ENCODE data around the gene KCNMA1. TPM values are rescaled to one million over a fixed set of nuclear protein-coding genes. Genes with fewer than 3 reads are reported as not detected.

The KCNMA1 gene
- total RNA-seq, 4 donors from 2014 or later, result 146 to 300 (median 265) TPM

DNA sequence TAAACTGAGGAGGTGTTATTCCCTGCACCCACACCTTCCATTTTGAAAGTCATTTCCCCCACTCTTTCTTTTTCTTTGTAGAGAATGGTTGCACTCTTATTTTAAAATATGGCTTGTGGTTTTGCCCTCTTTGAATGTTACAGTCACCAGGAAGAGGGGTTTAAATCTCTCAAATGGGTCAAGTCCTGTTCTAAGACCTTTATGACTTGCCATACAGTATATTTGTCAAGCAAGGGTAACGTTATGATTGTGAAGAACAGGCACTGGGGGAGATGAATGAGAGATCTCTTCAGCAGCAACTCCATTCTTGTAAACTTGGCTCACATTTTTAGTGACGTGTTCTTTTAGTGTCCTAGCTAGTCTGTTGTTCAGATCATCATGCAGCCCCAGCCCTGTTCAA, 634.7 kb downstream of the KCNMA1 start:
- H3K27ac ChIP-seq (replicated peaks in 1 of 4), result no peak overlapping the region
- H3K27me3 ChIP-seq, result no peaks in the 10 kb centered on the region
- H3K9me3 ChIP-seq, result no peaks in the 10 kb centered on the region
- H3K4me3 ChIP-seq, result no peak overlapping the region
- H3K36me3 ChIP-seq, result peaks cover 0 to 9% (median 0%) of the 10 kb centered on the region in 4 donors
- no peak for TF ChIP-seq POLR2A (IDR thresholded peaks at IDR 0.05; ENCODE audit: low read depth)
- TF ChIP-seq, protein P1, sequence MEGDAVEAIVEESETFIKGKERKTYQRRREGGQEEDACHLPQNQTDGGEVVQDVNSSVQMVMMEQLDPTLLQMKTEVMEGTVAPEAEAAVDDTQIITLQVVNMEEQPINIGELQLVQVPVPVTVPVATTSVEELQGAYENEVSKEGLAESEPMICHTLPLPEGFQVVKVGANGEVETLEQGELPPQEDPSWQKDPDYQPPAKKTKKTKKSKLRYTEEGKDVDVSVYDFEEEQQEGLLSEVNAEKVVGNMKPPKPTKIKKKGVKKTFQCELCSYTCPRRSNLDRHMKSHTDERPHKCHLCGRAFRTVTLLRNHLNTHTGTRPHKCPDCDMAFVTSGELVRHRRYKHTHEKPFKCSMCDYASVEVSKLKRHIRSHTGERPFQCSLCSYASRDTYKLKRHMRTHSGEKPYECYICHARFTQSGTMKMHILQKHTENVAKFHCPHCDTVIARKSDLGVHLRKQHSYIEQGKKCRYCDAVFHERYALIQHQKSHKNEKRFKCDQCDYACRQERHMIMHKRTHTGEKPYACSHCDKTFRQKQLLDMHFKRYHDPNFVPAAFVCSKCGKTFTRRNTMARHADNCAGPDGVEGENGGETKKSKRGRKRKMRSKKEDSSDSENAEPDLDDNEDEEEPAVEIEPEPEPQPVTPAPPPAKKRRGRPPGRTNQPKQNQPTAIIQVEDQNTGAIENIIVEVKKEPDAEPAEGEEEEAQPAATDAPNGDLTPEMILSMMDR (IDR thresholded peaks at IDR 0.05), result no peak
- TF ChIP-seq POLR2AphosphoS5 (IDR thresholded peaks at IDR 0.05), result no peak
- TF ChIP-seq EP300 (IDR thresholded peaks at IDR 0.05), result no peak
- no peak for DNase-seq (ENCODE audit: extremely low spot score)
- peaks cover 0 to 17% (median 9%) of the 10 kb centered on the region in 4 donors for H3K4me1 ChIP-seq
- intact Hi-C loops (cut with DNase I), result loop anchor here (10.0 kb wide), 1 partner anchor 968 kb away; no protein-coding TSS in a partner anchor
- WGBS, result 50% methylated on average over 2 of the region's 2 CpGs

DNA sequence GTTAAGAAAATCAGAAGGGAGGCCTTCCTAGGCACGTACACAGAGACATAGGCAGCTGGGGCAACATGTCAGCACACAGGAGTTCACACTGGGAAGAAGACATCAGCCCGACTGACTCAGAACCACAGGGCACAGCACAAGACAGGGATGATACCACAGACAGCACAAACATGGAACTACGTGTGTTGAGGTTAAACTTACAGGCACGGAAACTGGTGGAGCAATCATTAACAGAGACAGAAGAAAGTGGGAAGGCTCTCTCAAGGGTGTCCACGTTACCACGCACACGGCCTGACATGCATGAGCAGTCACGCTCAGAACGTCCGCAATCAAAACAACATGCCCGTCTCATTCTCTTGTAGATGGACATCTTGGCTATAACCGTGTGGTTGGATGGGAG, 636.4 kb downstream of the KCNMA1 start:
- Histone ChIP-seq H3K27me3 (no peaks in the 10 kb centered on the region), H3K27ac (replicated peaks in 1 of 4) (no peak overlapping the region), H3K4me1 (peaks cover 0 to 17% (median 9%) of the 10 kb centered on the region in 4 donors), H3K4me3 (no peak overlapping the region), H3K9me3 (no peaks in the 10 kb centered on the region), H3K36me3 (peaks cover 0 to 4% (median 0%) of the 10 kb centered on the region in 4 donors)
- TF ChIP-seq EP300 (IDR thresholded peaks at IDR 0.05), result no peak
- TF ChIP-seq POLR2A (IDR thresholded peaks at IDR 0.05; ENCODE audit: low read depth), result no peak
- no peak for TF ChIP-seq POLR2AphosphoS5 (IDR thresholded peaks at IDR 0.05)
- TF ChIP-seq, protein P1 (IDR thresholded peaks at IDR 0.05), result no peak
- intact Hi-C loops (cut with DNase I), result loop anchor here (10.0 kb wide), 1 partner anchor 966 kb away; no protein-coding TSS in a partner anchor
- no peak for DNase-seq (ENCODE audit: extremely low spot score)
- 94% methylated on average over 12 of the region's 12 CpGs for WGBS

DNA sequence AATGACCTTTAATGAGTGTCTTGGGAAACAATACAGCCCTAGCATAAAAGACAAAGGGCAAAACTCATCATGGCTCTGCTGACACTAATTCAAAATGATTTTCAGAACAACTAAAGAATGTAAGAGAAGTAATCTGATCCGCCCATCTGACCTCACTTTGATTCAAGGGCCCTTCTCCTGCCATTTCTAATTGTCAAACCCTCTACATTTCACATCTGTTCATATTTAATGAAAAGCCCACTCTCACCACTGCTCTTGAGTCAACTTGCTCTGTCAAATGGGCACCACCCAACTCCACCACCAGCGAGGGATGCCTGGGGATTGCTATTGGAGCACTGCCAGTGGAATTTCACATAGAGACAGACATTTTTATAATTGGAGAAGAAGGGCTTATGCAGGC, 639.2 kb downstream of the KCNMA1 start:
- Histone ChIP-seq H3K4me3 (no peak overlapping the region), H3K27me3 (no peaks in the 10 kb centered on the region), H3K4me1 (peaks cover 0 to 6% (median 3%) of the 10 kb centered on the region in 4 donors), H3K9me3 (no peaks in the 10 kb centered on the region), H3K27ac (replicated peaks in 1 of 4) (no peak overlapping the region), H3K36me3 (peaks cover 0 to 7% (median 2%) of the 10 kb centered on the region in 4 donors)
- intact Hi-C loops (cut with DNase I), result no loop called here
- 74% methylated on average over 2 of the region's 2 CpGs for WGBS
- TF ChIP-seq, protein P1 (IDR thresholded peaks at IDR 0.05), result no peak
- TF ChIP-seq POLR2AphosphoS5 (IDR thresholded peaks at IDR 0.05) (no peak), EP300 (IDR thresholded peaks at IDR 0.05) (no peak), POLR2A (IDR thresholded peaks at IDR 0.05; ENCODE audit: low read depth) (no peak)
- no peak for DNase-seq (ENCODE audit: extremely low spot score)

DNA sequence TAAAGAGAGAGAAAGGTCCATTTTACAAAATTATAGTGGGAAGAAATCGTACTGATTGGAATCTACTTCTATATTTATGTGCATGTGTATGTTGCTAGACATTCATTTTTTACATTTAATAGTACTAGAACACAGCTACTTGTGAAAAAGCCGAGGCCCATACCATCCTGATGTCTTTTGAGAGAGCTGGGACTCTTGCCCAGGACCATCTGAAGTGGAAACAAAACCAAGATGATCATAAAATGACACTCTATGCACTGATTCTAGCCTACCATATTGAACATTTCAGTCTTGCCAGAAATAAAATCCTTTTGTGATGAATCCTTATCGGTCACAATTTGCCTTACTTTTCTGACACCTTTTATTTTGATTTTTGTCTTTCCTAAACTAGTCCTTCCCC, 640.0 kb downstream of the KCNMA1 start:
- Histone ChIP-seq H3K36me3 (peaks cover 0 to 7% (median 2%) of the 10 kb centered on the region in 4 donors), H3K27ac (replicated peaks in 1 of 4) (no peak overlapping the region), H3K4me1 (peaks cover 0 to 14% (median 11%) of the 10 kb centered on the region in 4 donors), H3K27me3 (no peaks in the 10 kb centered on the region), H3K9me3 (no peaks in the 10 kb centered on the region), H3K4me3 (no peak overlapping the region)
- TF ChIP-seq EP300 (IDR thresholded peaks at IDR 0.05), result no peak
- TF ChIP-seq POLR2AphosphoS5 (IDR thresholded peaks at IDR 0.05), result no peak
- TF ChIP-seq POLR2A (IDR thresholded peaks at IDR 0.05; ENCODE audit: low read depth), result no peak
- TF ChIP-seq, protein P1 (IDR thresholded peaks at IDR 0.05), result no peak
- 92% methylated on average over 3 of the region's 3 CpGs for WGBS
- intact Hi-C loops (cut with DNase I), result no loop called here
- DNase-seq (ENCODE audit: extremely low spot score), result no peak

DNA sequence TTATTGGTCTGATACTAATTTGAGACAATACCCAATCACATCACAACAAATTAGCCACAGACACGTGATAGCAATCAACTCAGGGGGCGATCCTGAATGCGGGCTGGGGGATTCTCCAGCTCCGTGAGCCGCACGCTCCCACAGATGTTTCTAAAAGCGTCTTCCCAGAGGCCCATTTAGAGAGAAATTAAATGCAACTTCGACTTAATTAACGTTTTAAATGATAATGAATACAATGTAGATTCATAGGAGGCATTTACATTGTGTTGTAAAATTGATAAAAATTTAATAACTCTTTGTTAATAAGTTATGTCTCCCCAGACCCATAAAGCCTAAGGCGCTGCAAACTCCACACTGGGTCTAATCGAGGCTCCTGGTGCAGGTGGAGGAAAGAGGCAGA, 642.6 kb downstream of the KCNMA1 start:
- Histone ChIP-seq H3K27me3 (no peaks in the 10 kb centered on the region), H3K36me3 (peaks cover 0 to 5% (median 2%) of the 10 kb centered on the region in 4 donors), H3K9me3 (no peaks in the 10 kb centered on the region), H3K27ac (replicated peaks in 1 of 4) (no peak overlapping the region), H3K4me1 (peaks cover 0 to 34% (median 26%) of the 10 kb centered on the region in 4 donors), H3K4me3 (no peak overlapping the region)
- TF ChIP-seq POLR2A (IDR thresholded peaks at IDR 0.05; ENCODE audit: low read depth), result no peak
- no peak for TF ChIP-seq POLR2AphosphoS5 (IDR thresholded peaks at IDR 0.05)
- TF ChIP-seq EP300 (IDR thresholded peaks at IDR 0.05), result no peak
- TF ChIP-seq, protein P1 (IDR thresholded peaks at IDR 0.05), result no peak
- DNase-seq (ENCODE audit: extremely low spot score), result no peak
- WGBS, result 93% methylated on average over 11 of the region's 11 CpGs
- intact Hi-C loops (cut with DNase I), result no loop called here
